Melanocyte of skin (primary cell): ENCODE results near the gene FAM236C. TPM values are rescaled to one million over a fixed set of nuclear protein-coding genes. Genes with fewer than 3 reads are reported as not detected.

Experiments used
- total RNA-seq, 2 donors: library from RNA; depleted of rRNA; stranded (reverse); fragments of >200 nt; gene quantifications; 2 replicates each; pipeline ENCODE4 v1.2.3, GENCODE V29; 2012

FAM236C gene
- total RNA-seq = not detected

GRCh38 chrX:72912315-72912714 is at the start of gene FAM236C:
Gene FAM236C, plus strand, starts transcription at chrX:72912615. Its CDS starts 100 bp downstream, at chrX:72912715.

GRCh38 chrX:72937906-72938305 is 25.5 kb downstream of the FAM236C start, which contains the start of gene FAM236A:
Gene FAM236A, plus strand, starts transcription at chrX:72938206. Its CDS starts 57 bp downstream, at chrX:72938263.

GRCh38 chrX:72943819-72944169 is 31.4 kb downstream of the FAM236C start, which contains the start of gene DMRTC1:
Gene DMRTC1, minus strand, starts transcription at chrX:72943837. Its CDS starts 68,143 bp downstream, at chrX:72875694.

Other genes with a start within 250 kb of the FAM236C start
- gene PHKA1, start 198.3 kb upstream of the FAM236C start, total RNA-seq = 1 to 10 TPM; 6.5 to 6.7 TPM
- gene DMRTC1B, start 135.7 kb upstream of the FAM236C start, total RNA-seq = not detected
- not detected for gene FAM236B, start 130.0 kb upstream of the FAM236C start, total RNA-seq
- not detected for gene FAM236D, start 104.4 kb upstream of the FAM236C start, total RNA-seq
- not detected for gene FAM236A, start 25.6 kb downstream of the FAM236C start, total RNA-seq
- not detected for gene DMRTC1, start 31.2 kb downstream of the FAM236C start, total RNA-seq
- not detected for gene PABPC1L2B, start 90.3 kb downstream of the FAM236C start, total RNA-seq
- gene PABPC1L2A, start 166.9 kb downstream of the FAM236C start, total RNA-seq = not detected